Peyer's patch (tissue), 4 donors: Measurements from ENCODE around the gene CEP128.

Experiments
- CTCF ChIP-seq, 6 experiments: fragments of 450-650 bp in 4 of 6; fragments of 200-600 bp in 2 of 6; sonication (generic) in 1 of 6; IDR thresholded peaks; one replicate each; pipeline ENCODE4 v1.5.1; 2017 to 2019; ENCODE audit warnings: antibody characterized with exemption in 6 of 6, mild to moderate bottlenecking in 3 of 6, moderate library complexity in 1 of 6
- POLR2A ChIP-seq, 2 donors: fragments of 450-650 bp; IDR thresholded peaks; one replicate each; pipeline ENCODE4 v1.5.1; 2017; ENCODE audit warnings: antibody characterized with exemption in 2 of 2, mild to moderate bottlenecking in 2 of 2, moderate library complexity in 2 of 2

GRCh38 chr14:80554139-80554538 is 387.4 kb downstream of the CEP128 start:
- TF ChIP-seq POLR2A (IDR thresholded peaks at IDR 0.05) (no peak), CTCF (IDR thresholded peaks at IDR 0.05) (no peak)
